Astrocyte (in vitro differentiated cells and primary cell): Measurements from ENCODE around the gene OBSL1. TPM values are rescaled to one million over a fixed set of nuclear protein-coding genes. Genes with fewer than 3 reads are reported as not detected.

ENCODE experiments used
- DNase-seq: peaks from one replicate; pipeline ENCODE4 v3.0.0-alpha.2; 2010; ENCODE audit warnings: low read depth
- FAIRE-seq: peaks from 2 replicates; lab custom pipeline; 2011; peaks lifted over from hg19 to GRCh38; lab: Jason Lieb, UNC
- H2AFZ ChIP-seq: 2 replicates; pipeline ENCODE4 v1.6.0; 2012; ENCODE audit warnings: low read depth, low read length, inconsistent platforms
- H3K27ac ChIP-seq: 2 replicates; pipeline ENCODE4 v1.5.1; 2011; ENCODE audit warnings: low read depth, low read length, inconsistent platforms
- H3K27me3 ChIP-seq: 2 replicates; pipeline ENCODE4 v1.6.0; 2011; ENCODE audit warnings: low read length, inconsistent platforms; ENCODE audit not compliant: insufficient read depth
- H3K36me3 ChIP-seq: 2 replicates; pipeline ENCODE4 v1.5.1; 2011; ENCODE audit warnings: low read length, inconsistent platforms; ENCODE audit not compliant: insufficient read depth
- H3K4me1 ChIP-seq: 2 replicates; pipeline ENCODE4 v1.5.1; 2011; ENCODE audit warnings: low read length, inconsistent platforms; ENCODE audit not compliant: insufficient read depth
- H3K4me2 ChIP-seq: 2 replicates; pipeline ENCODE4 v1.6.0; 2012; ENCODE audit warnings: low read length, inconsistent platforms
- H3K4me3 ChIP-seq: 2 replicates; pipeline ENCODE4 v1.5.1; 2011; ENCODE audit warnings: low read depth, mild to moderate bottlenecking, low read length, inconsistent platforms; ENCODE audit not compliant: insufficient read depth
- H3K79me2 ChIP-seq: 2 replicates; pipeline ENCODE4 v1.6.0; 2012; ENCODE audit warnings: mild to moderate bottlenecking, low read length, inconsistent platforms; ENCODE audit not compliant: insufficient read depth
- H3K9ac ChIP-seq: 2 replicates; pipeline ENCODE4 v1.6.0; 2012; ENCODE audit warnings: mild to moderate bottlenecking, low read length, inconsistent platforms
- H3K9me3 ChIP-seq: 2 replicates; pipeline ENCODE4 v1.5.1; 2012; ENCODE audit warnings: low read depth, mild to moderate bottlenecking, low read length, inconsistent platforms; ENCODE audit not compliant: insufficient read depth
- H4K20me1 ChIP-seq: 2 replicates; pipeline ENCODE4 v1.6.0; 2012; ENCODE audit warnings: low read length, inconsistent platforms; ENCODE audit not compliant: insufficient read depth
- H3K27ac Mint-ChIP-seq: one replicate; pipeline ENCODE4 v1.8.0; 2021; ENCODE audit warnings: mild to moderate bottlenecking, mixed read lengths; ENCODE audit not compliant: unreplicated experiment
- H3K27me3 Mint-ChIP-seq: one replicate; pipeline ENCODE4 v1.8.0; 2021; ENCODE audit warnings: low read depth, mixed read lengths; ENCODE audit not compliant: unreplicated experiment
- H3K36me3 Mint-ChIP-seq: one replicate; pipeline ENCODE4 v1.8.0; 2021; ENCODE audit warnings: low read depth, mixed read lengths; ENCODE audit not compliant: unreplicated experiment
- H3K4me1 Mint-ChIP-seq: one replicate; pipeline ENCODE4 v1.8.0; 2021; ENCODE audit warnings: low read depth, mixed read lengths; ENCODE audit not compliant: unreplicated experiment
- H3K4me3 Mint-ChIP-seq: one replicate; pipeline ENCODE4 v1.8.0; 2021; ENCODE audit warnings: mild to moderate bottlenecking, moderate library complexity, mixed read lengths; ENCODE audit not compliant: unreplicated experiment
- H3K9me3 Mint-ChIP-seq: one replicate; pipeline ENCODE4 v1.8.0; 2021; ENCODE audit warnings: mild to moderate bottlenecking, mixed read lengths; ENCODE audit not compliant: unreplicated experiment
- EZH2 ChIP-seq: IDR thresholded peaks from 2 replicates; pipeline ENCODE4 v1.6.1; 2012; ENCODE audit warnings: mild to moderate bottlenecking, low read length, inconsistent platforms; ENCODE audit not compliant: insufficient read depth
- microRNA-seq: library from miRNA; unstranded; fragments of <30 nt; microRNA quantifications from one replicate; pipeline ENCODE4 v1.2.0, GENCODE V29; 2020
- total RNA-seq: library from RNA; stranded (reverse); gene quantifications from 2 replicates; pipeline ENCODE4 v1.2.1, GENCODE V29; 2021
- TF ChIP-seq, protein P1 (sequence below): IDR thresholded peaks from 2 replicates; pipeline ENCODE4 v1.5.1; 2011; ENCODE audit warnings: low read depth, mild to moderate bottlenecking, inconsistent platforms, low read length, moderate library complexity; ENCODE audit not compliant: insufficient read depth

OBSL1 gene
- total RNA-seq, 1 donor from 2014 or later = 77.5 TPM

DNA sequence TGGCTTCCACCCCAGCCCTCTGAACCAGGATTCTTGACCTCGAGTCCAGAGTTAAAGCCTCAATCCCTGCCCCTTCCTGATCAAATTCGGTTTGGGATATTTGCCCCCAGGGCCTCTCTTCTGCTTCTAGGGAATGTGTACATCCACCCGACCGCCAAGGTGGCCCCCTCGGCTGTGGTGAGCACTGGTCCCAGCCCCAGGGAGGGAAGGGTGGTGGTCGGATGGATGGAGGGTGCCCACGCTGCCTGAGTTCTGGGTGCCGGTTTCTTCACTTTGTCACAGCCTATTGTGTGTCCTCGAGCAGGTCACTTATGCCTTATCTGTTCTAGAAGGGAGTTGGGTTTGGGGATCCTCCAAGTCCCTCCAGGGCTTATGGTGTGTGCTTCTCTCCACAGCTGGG lies 65.8 kb downstream of the OBSL1 start:
- Histone ChIP-seq H3K4me3 (no peak overlapping the region), H2AFZ (no peak overlapping the region), H3K9me3 (no peaks in the 10 kb centered on the region), H3K9ac (no peak overlapping the region), H3K4me1 (peaks cover 25% of the 10 kb centered on the region), H3K36me3 (peaks cover 7% of the 10 kb centered on the region), H3K27ac (no peak overlapping the region), H3K27me3 (peaks cover 2% of the 10 kb centered on the region), H3K4me2 (no peak overlapping the region), H4K20me1 (peaks cover 8% of the 10 kb centered on the region), H3K79me2 (no peaks in the 10 kb centered on the region)
- H3K27me3 Mint-ChIP-seq = peaks cover 2% of the 10 kb centered on the region
- FAIRE-seq = no peak
- DNase-seq = no peak
- H3K36me3 Mint-ChIP-seq = peaks cover 19% of the 10 kb centered on the region
- H3K27ac Mint-ChIP-seq = no peak overlapping the region
- H3K4me1 Mint-ChIP-seq = peaks cover 19% of the 10 kb centered on the region
- TF ChIP-seq EZH2 = no peak
- TF ChIP-seq, protein P1, sequence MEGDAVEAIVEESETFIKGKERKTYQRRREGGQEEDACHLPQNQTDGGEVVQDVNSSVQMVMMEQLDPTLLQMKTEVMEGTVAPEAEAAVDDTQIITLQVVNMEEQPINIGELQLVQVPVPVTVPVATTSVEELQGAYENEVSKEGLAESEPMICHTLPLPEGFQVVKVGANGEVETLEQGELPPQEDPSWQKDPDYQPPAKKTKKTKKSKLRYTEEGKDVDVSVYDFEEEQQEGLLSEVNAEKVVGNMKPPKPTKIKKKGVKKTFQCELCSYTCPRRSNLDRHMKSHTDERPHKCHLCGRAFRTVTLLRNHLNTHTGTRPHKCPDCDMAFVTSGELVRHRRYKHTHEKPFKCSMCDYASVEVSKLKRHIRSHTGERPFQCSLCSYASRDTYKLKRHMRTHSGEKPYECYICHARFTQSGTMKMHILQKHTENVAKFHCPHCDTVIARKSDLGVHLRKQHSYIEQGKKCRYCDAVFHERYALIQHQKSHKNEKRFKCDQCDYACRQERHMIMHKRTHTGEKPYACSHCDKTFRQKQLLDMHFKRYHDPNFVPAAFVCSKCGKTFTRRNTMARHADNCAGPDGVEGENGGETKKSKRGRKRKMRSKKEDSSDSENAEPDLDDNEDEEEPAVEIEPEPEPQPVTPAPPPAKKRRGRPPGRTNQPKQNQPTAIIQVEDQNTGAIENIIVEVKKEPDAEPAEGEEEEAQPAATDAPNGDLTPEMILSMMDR = no peak
- H3K9me3 Mint-ChIP-seq = peaks cover 2% of the 10 kb centered on the region
- no peak overlapping the region for H3K4me3 Mint-ChIP-seq

DNA sequence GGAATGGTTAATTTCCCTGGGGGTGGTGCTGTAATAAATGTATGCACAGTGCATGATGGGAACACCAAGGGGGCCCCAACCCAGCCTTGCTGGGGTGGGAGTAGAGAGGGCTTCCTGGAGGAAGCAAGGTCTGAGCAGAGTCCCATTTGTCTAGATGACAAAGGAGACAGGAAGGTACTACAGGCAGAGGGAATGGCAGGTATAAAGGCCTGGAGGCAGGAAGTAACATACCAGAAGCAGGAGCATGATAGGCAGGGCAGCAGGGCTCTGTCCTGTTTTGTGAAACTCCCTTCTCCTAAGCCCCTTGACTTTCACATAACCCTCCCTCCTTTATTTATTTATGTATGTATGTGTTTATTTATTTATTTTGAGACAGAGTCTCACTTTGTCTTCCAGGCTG lies 68.7 kb downstream of the OBSL1 start:
- peaks cover 7% of the 10 kb centered on the region for H3K36me3 ChIP-seq
- H3K27ac ChIP-seq = no peak overlapping the region
- H3K4me1 ChIP-seq = peaks cover 30% of the 10 kb centered on the region
- H3K9ac ChIP-seq = no peak overlapping the region
- TF ChIP-seq, protein P1 = no peak
- TF ChIP-seq EZH2 = no peak
- Mint-ChIP-seq H3K27ac (no peak overlapping the region), H3K36me3 (peaks cover 21% of the 10 kb centered on the region), H3K27me3 (peaks cover 2% of the 10 kb centered on the region), H3K4me3 (no peak overlapping the region), H3K9me3 (peaks cover 2% of the 10 kb centered on the region), H3K4me1 (peaks cover 23% of the 10 kb centered on the region)
- no peaks in the 10 kb centered on the region for H3K27me3 ChIP-seq
- no peaks in the 10 kb centered on the region for H3K9me3 ChIP-seq
- DNase-seq (no peak), FAIRE-seq (no peak)
- no peak overlapping the region for H3K4me2 ChIP-seq
- H4K20me1 ChIP-seq = peaks cover 5% of the 10 kb centered on the region
- no peak overlapping the region for H2AFZ ChIP-seq
- H3K79me2 ChIP-seq = peaks cover 18% of the 10 kb centered on the region
- H3K4me3 ChIP-seq = no peak overlapping the region

DNA sequence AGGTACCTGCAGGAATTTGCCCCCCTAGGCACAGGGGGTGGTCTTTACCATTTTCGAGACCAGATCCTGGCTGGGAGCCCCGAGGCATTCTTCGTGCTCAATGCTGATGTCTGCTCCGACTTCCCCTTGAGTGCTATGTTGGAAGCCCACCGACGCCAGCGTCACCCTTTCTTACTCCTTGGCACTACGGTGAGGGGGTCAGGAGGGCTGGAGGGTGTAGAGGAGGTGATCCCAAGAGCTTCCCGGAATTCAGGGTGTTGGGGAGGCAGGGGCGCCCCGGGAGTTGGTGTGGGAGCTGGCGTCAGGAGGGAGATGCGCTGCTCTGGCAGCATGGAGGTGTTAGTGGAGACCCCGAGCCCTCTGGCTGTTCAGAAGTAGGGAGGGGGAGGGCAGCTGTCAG lies 69.5 kb downstream of the OBSL1 start:
- Mint-ChIP-seq H3K4me1 (peaks cover 23% of the 10 kb centered on the region), H3K27ac (no peak overlapping the region), H3K4me3 (no peak overlapping the region), H3K36me3 (peaks cover 18% of the 10 kb centered on the region), H3K9me3 (peaks cover 2% of the 10 kb centered on the region), H3K27me3 (peaks cover 6% of the 10 kb centered on the region)
- DNase-seq (no peak), FAIRE-seq (no peak)
- H3K9ac ChIP-seq = no peak overlapping the region
- no peak overlapping the region for H3K4me3 ChIP-seq
- H3K4me2 ChIP-seq = no peak overlapping the region
- H3K79me2 ChIP-seq = peaks cover 18% of the 10 kb centered on the region
- TF ChIP-seq, protein P1 = no peak
- no peak overlapping the region for H2AFZ ChIP-seq
- peaks cover 7% of the 10 kb centered on the region for H3K36me3 ChIP-seq
- H3K9me3 ChIP-seq = no peaks in the 10 kb centered on the region
- H3K4me1 ChIP-seq = peaks cover 34% of the 10 kb centered on the region
- H3K27me3 ChIP-seq = peaks cover 5% of the 10 kb centered on the region
- H4K20me1 ChIP-seq = no peaks in the 10 kb centered on the region
- no peak overlapping the region for H3K27ac ChIP-seq

Small RNA genes within 50 kb of the gene (microRNA-seq; reads per million reads assigned to microRNA genes)
- 1.9 reads per million for gene MIR3132

Other genes starting within 250 kb of the OBSL1 start
- not detected in 2 replicates for gene RESP18, start 238.8 kb downstream of the OBSL1 start, total RNA-seq
- gene DNPEP, start 183.6 kb downstream of the OBSL1 start, total RNA-seq = 44.8 and 53.9 TPM in 2 replicates
- gene DES, start 153.2 kb downstream of the OBSL1 start, total RNA-seq = 5.2 and 5.4 TPM in 2 replicates
- 71.2 and 76.1 TPM in 2 replicates for gene SPEG, start 136.7 kb downstream of the OBSL1 start, total RNA-seq
- 49.5 and 55.3 TPM in 2 replicates for gene GMPPA, start 72.6 kb downstream of the OBSL1 start, total RNA-seq
- 0.39 and 0.70 TPM in 2 replicates for gene ASIC4, start 57.1 kb downstream of the OBSL1 start, total RNA-seq
- gene CHPF, start 27.7 kb downstream of the OBSL1 start, total RNA-seq = 151 and 163 TPM in 2 replicates
- 3.8 TPM in 2 replicates for gene TMEM198, start 27.5 kb downstream of the OBSL1 start, total RNA-seq
- 0.52 and 0.99 TPM in 2 replicates for gene INHA, start 771 bp upstream of the OBSL1 start, total RNA-seq
- gene STK11IP, start 26.3 kb upstream of the OBSL1 start, total RNA-seq = 24.9 TPM in 2 replicates
- gene SLC4A3, start 56.1 kb upstream of the OBSL1 start, total RNA-seq = 10.9 and 11.2 TPM in 2 replicates